ENCODE results near the gene NODAL. TPM values are rescaled to one million over a fixed set of nuclear protein-coding genes. Genes with fewer than 3 reads are reported as not detected.

Gene NODAL
- total RNA-seq, 1 donor from 2014 or later: not detected

GRCh38 chr10:70481831-70482530 is 40.5 kb upstream of the NODAL start:
- no peak for DNase-seq
- Histone ChIP-seq H3K27ac (peak overlapping the region; percentile 81), H3K4me1 (peaks cover 64% of the 10 kb centered on the region), H3K27me3 (ENCODE audit: low read depth) (peaks cover 5% of the 10 kb centered on the region), H3K9me3 (no peaks in the 10 kb centered on the region), H3K36me3 (peaks cover 9% of the 10 kb centered on the region), H3K4me3 (peak overlapping the region; percentile 71)
- TF ChIP-seq, protein P1, sequence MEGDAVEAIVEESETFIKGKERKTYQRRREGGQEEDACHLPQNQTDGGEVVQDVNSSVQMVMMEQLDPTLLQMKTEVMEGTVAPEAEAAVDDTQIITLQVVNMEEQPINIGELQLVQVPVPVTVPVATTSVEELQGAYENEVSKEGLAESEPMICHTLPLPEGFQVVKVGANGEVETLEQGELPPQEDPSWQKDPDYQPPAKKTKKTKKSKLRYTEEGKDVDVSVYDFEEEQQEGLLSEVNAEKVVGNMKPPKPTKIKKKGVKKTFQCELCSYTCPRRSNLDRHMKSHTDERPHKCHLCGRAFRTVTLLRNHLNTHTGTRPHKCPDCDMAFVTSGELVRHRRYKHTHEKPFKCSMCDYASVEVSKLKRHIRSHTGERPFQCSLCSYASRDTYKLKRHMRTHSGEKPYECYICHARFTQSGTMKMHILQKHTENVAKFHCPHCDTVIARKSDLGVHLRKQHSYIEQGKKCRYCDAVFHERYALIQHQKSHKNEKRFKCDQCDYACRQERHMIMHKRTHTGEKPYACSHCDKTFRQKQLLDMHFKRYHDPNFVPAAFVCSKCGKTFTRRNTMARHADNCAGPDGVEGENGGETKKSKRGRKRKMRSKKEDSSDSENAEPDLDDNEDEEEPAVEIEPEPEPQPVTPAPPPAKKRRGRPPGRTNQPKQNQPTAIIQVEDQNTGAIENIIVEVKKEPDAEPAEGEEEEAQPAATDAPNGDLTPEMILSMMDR (IDR thresholded peaks at IDR 0.05): peak; percentile 15
- intact Hi-C loops (cut with DNase I): no loop called here
- peak; percentile 29 to 41 for ATAC-seq

GRCh38 chr10:70481105-70481504 is 39.6 kb upstream of the NODAL start:
- TF ChIP-seq, protein P1 (IDR thresholded peaks at IDR 0.05): no peak

GRCh38 chr10:70480239-70480861 is 38.9 kb upstream of the NODAL start:
- H3K4me3 ChIP-seq: peak overlapping the region; percentile 71
- ATAC-seq: no peak

More at GRCh38 chr10:70481105-70481504, 39.6 kb upstream of the NODAL start:
- intact Hi-C loops (cut with DNase I): no loop called here
- peak overlapping the region; percentile 71 for H3K4me3 ChIP-seq
- H3K27me3 ChIP-seq (ENCODE audit: low read depth): peaks cover 5% of the 10 kb centered on the region
- H3K27ac ChIP-seq: peak overlapping the region; percentile 81
- ATAC-seq (no peak), DNase-seq (no peak)
- H3K9me3 ChIP-seq: no peaks in the 10 kb centered on the region
- H3K36me3 ChIP-seq: peaks cover 9% of the 10 kb centered on the region
- peaks cover 64% of the 10 kb centered on the region for H3K4me1 ChIP-seq

GRCh38 chr10:70479626-70480238 is 38.3 kb upstream of the NODAL start:
- ATAC-seq: no peak
- Histone ChIP-seq H3K4me1 (peaks cover 66% of the 10 kb centered on the region), H3K9me3 (no peaks in the 10 kb centered on the region), H3K36me3 (no peaks in the 10 kb centered on the region), H3K4me3 (peak overlapping the region; percentile 71), H3K27me3 (ENCODE audit: low read depth) (peaks cover 5% of the 10 kb centered on the region), H3K27ac (peak overlapping the region; percentile 81)
- intact Hi-C loops (cut with DNase I): no loop called here
- TF ChIP-seq, protein P1 (IDR thresholded peaks at IDR 0.05): no peak
- DNase-seq: no peak

More at GRCh38 chr10:70480239-70480861, 38.9 kb upstream of the NODAL start:
- TF ChIP-seq, protein P1 (IDR thresholded peaks at IDR 0.05): no peak
- Histone ChIP-seq H3K36me3 (peaks cover 1% of the 10 kb centered on the region), H3K27ac (peak overlapping the region; percentile 81), H3K27me3 (ENCODE audit: low read depth) (peaks cover 5% of the 10 kb centered on the region), H3K9me3 (no peaks in the 10 kb centered on the region), H3K4me1 (peaks cover 64% of the 10 kb centered on the region)
- intact Hi-C loops (cut with DNase I): no loop called here
- DNase-seq: no peak

- Histone ChIP-seq H3K27ac (peak overlapping the region; percentile 81), H3K27me3 (ENCODE audit: low read depth) (peaks cover 5% of the 10 kb centered on the region), H3K4me1 (peaks cover 66% of the 10 kb centered on the region), H3K9me3 (no peaks in the 10 kb centered on the region), H3K4me3 (peak overlapping the region; percentile 71), H3K36me3 (no peaks in the 10 kb centered on the region)
- DNase-seq (no peak), ATAC-seq (no peak)
- TF ChIP-seq, protein P1 (IDR thresholded peaks at IDR 0.05): no peak
- intact Hi-C loops (cut with DNase I): no loop called here
Observed at GRCh38 chr10:70479165-70479581, 37.7 kb upstream of the NODAL start.
